Astrocyte (in vitro differentiated cells and primary cell): Measurements from ENCODE around the gene FER. TPM values are rescaled to one million over a fixed set of nuclear protein-coding genes. Genes with fewer than 3 reads are reported as not detected.

ENCODE experiments used
- DNase-seq: peaks from one replicate; pipeline ENCODE4 v3.0.0-alpha.2; 2010; ENCODE audit warnings: low read depth
- FAIRE-seq: peaks from 2 replicates; lab custom pipeline; 2011; peaks lifted over from hg19 to GRCh38; lab: Jason Lieb, UNC
- H2AFZ ChIP-seq: 2 replicates; pipeline ENCODE4 v1.6.0; 2012; ENCODE audit warnings: low read depth, low read length, inconsistent platforms
- H3K27ac ChIP-seq: 2 replicates; pipeline ENCODE4 v1.5.1; 2011; ENCODE audit warnings: low read depth, low read length, inconsistent platforms
- H3K27me3 ChIP-seq: 2 replicates; pipeline ENCODE4 v1.6.0; 2011; ENCODE audit warnings: low read length, inconsistent platforms; ENCODE audit not compliant: insufficient read depth
- H3K36me3 ChIP-seq: 2 replicates; pipeline ENCODE4 v1.5.1; 2011; ENCODE audit warnings: low read length, inconsistent platforms; ENCODE audit not compliant: insufficient read depth
- H3K4me1 ChIP-seq: 2 replicates; pipeline ENCODE4 v1.5.1; 2011; ENCODE audit warnings: low read length, inconsistent platforms; ENCODE audit not compliant: insufficient read depth
- H3K4me2 ChIP-seq: 2 replicates; pipeline ENCODE4 v1.6.0; 2012; ENCODE audit warnings: low read length, inconsistent platforms
- H3K4me3 ChIP-seq: 2 replicates; pipeline ENCODE4 v1.5.1; 2011; ENCODE audit warnings: low read depth, mild to moderate bottlenecking, low read length, inconsistent platforms; ENCODE audit not compliant: insufficient read depth
- H3K79me2 ChIP-seq: 2 replicates; pipeline ENCODE4 v1.6.0; 2012; ENCODE audit warnings: mild to moderate bottlenecking, low read length, inconsistent platforms; ENCODE audit not compliant: insufficient read depth
- H3K9ac ChIP-seq: 2 replicates; pipeline ENCODE4 v1.6.0; 2012; ENCODE audit warnings: mild to moderate bottlenecking, low read length, inconsistent platforms
- H3K9me3 ChIP-seq: 2 replicates; pipeline ENCODE4 v1.5.1; 2012; ENCODE audit warnings: low read depth, mild to moderate bottlenecking, low read length, inconsistent platforms; ENCODE audit not compliant: insufficient read depth
- H4K20me1 ChIP-seq: 2 replicates; pipeline ENCODE4 v1.6.0; 2012; ENCODE audit warnings: low read length, inconsistent platforms; ENCODE audit not compliant: insufficient read depth
- H3K27ac Mint-ChIP-seq: one replicate; pipeline ENCODE4 v1.8.0; 2021; ENCODE audit warnings: mild to moderate bottlenecking, mixed read lengths; ENCODE audit not compliant: unreplicated experiment
- H3K27me3 Mint-ChIP-seq: one replicate; pipeline ENCODE4 v1.8.0; 2021; ENCODE audit warnings: low read depth, mixed read lengths; ENCODE audit not compliant: unreplicated experiment
- H3K36me3 Mint-ChIP-seq: one replicate; pipeline ENCODE4 v1.8.0; 2021; ENCODE audit warnings: low read depth, mixed read lengths; ENCODE audit not compliant: unreplicated experiment
- H3K4me1 Mint-ChIP-seq: one replicate; pipeline ENCODE4 v1.8.0; 2021; ENCODE audit warnings: low read depth, mixed read lengths; ENCODE audit not compliant: unreplicated experiment
- H3K4me3 Mint-ChIP-seq: one replicate; pipeline ENCODE4 v1.8.0; 2021; ENCODE audit warnings: mild to moderate bottlenecking, moderate library complexity, mixed read lengths; ENCODE audit not compliant: unreplicated experiment
- H3K9me3 Mint-ChIP-seq: one replicate; pipeline ENCODE4 v1.8.0; 2021; ENCODE audit warnings: mild to moderate bottlenecking, mixed read lengths; ENCODE audit not compliant: unreplicated experiment
- CTCF ChIP-seq: IDR thresholded peaks from 2 replicates; pipeline ENCODE4 v1.5.1; 2011; ENCODE audit warnings: low read depth, mild to moderate bottlenecking, inconsistent platforms, low read length, moderate library complexity; ENCODE audit not compliant: insufficient read depth
- EZH2 ChIP-seq: IDR thresholded peaks from 2 replicates; pipeline ENCODE4 v1.6.1; 2012; ENCODE audit warnings: mild to moderate bottlenecking, low read length, inconsistent platforms; ENCODE audit not compliant: insufficient read depth
- total RNA-seq: library from RNA; stranded (reverse); gene quantifications from 2 replicates; pipeline ENCODE4 v1.2.1, GENCODE V29; 2021

FER gene
- total RNA-seq, 1 donor from 2014 or later: 21.6 TPM

- no peaks in the 10 kb centered on the region for H3K27me3 ChIP-seq
- no peaks in the 10 kb centered on the region for H3K4me1 Mint-ChIP-seq
- no peak overlapping the region for H3K4me3 ChIP-seq
- H3K4me3 Mint-ChIP-seq: no peak overlapping the region
- no peak for FAIRE-seq
- no peaks in the 10 kb centered on the region for H4K20me1 ChIP-seq
- H3K27ac Mint-ChIP-seq: no peak overlapping the region
- no peak overlapping the region for H3K27ac ChIP-seq
- no peaks in the 10 kb centered on the region for H3K36me3 Mint-ChIP-seq
- no peak overlapping the region for H3K9ac ChIP-seq
- H2AFZ ChIP-seq: no peak overlapping the region
- no peaks in the 10 kb centered on the region for H3K9me3 Mint-ChIP-seq
- H3K9me3 ChIP-seq: no peaks in the 10 kb centered on the region
- H3K36me3 ChIP-seq: no peaks in the 10 kb centered on the region
- H3K4me1 ChIP-seq: peaks cover 7% of the 10 kb centered on the region
- peak overlapping the region; percentile 48 for H3K4me2 ChIP-seq
- no peaks in the 10 kb centered on the region for H3K27me3 Mint-ChIP-seq
- peak; percentile 31 for DNase-seq
- TF ChIP-seq CTCF (no peak), EZH2 (no peak)
- H3K79me2 ChIP-seq: no peaks in the 10 kb centered on the region
These were observed 153.0 kb downstream of the FER start for GRCh38 chr5:108900668-108901067.

DNA sequence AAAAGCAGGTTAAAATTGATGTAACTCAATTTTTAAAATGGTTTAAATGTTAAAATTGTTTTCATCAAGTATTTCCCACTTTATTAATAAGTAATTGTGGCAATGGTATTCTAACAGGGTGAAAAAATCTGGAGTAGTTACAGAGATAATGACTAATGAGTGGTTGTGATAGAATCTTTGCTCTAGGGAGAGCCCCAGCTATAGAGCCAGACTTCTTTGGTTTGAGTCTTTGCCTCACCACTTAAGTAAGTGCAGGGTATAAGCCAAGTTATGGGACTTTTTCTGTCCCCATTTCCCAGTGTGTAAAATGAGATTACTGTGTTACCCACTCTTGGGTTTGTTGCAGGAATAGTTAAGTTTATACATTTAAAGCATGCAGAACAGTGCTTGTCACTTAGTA lies 158.1 kb downstream of the FER start:
- Histone ChIP-seq H3K79me2 (no peaks in the 10 kb centered on the region), H3K36me3 (peaks cover 3% of the 10 kb centered on the region), H3K9ac (no peak overlapping the region), H3K4me2 (no peak overlapping the region), H3K27me3 (no peaks in the 10 kb centered on the region), H3K4me1 (peaks cover 3% of the 10 kb centered on the region), H4K20me1 (no peaks in the 10 kb centered on the region), H2AFZ (no peak overlapping the region), H3K27ac (no peak overlapping the region), H3K4me3 (no peak overlapping the region), H3K9me3 (no peaks in the 10 kb centered on the region)
- H3K4me1 Mint-ChIP-seq: no peaks in the 10 kb centered on the region
- FAIRE-seq (no peak), DNase-seq (peak; percentile 16)
- H3K4me3 Mint-ChIP-seq: no peak overlapping the region
- no peaks in the 10 kb centered on the region for H3K9me3 Mint-ChIP-seq
- no peak overlapping the region for H3K27ac Mint-ChIP-seq
- H3K27me3 Mint-ChIP-seq: no peaks in the 10 kb centered on the region
- no peaks in the 10 kb centered on the region for H3K36me3 Mint-ChIP-seq
- TF ChIP-seq EZH2 (no peak), CTCF (no peak)

- Mint-ChIP-seq H3K4me3 (no peak overlapping the region), H3K4me1 (no peaks in the 10 kb centered on the region), H3K27ac (no peak overlapping the region), H3K9me3 (no peaks in the 10 kb centered on the region), H3K36me3 (peaks cover 3% of the 10 kb centered on the region), H3K27me3 (no peaks in the 10 kb centered on the region)
- Histone ChIP-seq H3K27me3 (no peaks in the 10 kb centered on the region), H3K27ac (no peak overlapping the region), H3K4me3 (no peak overlapping the region), H3K36me3 (peaks cover 3% of the 10 kb centered on the region), H3K9ac (no peak overlapping the region), H2AFZ (no peak overlapping the region), H4K20me1 (no peaks in the 10 kb centered on the region), H3K4me1 (no peaks in the 10 kb centered on the region), H3K4me2 (no peak overlapping the region), H3K9me3 (no peaks in the 10 kb centered on the region), H3K79me2 (no peaks in the 10 kb centered on the region)
- no peak for DNase-seq
- peak; percentile 26 for FAIRE-seq
- TF ChIP-seq EZH2 (no peak), CTCF (no peak)
These were observed 162.9 kb downstream of the FER start for GRCh38 chr5:108910627-108911026.
